ENCODE measurements around the gene PARP14.

DNA sequence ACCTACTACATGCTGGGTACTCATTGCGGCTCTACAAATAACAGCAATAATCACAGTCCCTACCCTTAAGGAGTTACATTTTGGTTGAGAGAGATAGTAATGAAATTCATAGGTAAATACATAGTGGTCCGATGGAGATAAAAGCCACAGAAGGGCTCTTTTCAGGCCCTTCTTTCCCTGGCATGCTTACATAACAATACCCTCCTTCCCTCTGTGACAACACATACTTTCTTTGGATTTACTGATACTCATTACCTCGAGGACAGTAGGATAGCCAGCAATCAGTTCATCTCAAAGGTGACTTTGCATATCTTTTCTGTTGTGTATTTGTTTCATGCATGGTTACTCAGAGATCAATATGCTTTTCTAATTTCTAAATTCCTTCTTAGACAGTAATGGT is 58.5 kb downstream of the PARP14 start:
- TF ChIP-seq, protein P1, sequence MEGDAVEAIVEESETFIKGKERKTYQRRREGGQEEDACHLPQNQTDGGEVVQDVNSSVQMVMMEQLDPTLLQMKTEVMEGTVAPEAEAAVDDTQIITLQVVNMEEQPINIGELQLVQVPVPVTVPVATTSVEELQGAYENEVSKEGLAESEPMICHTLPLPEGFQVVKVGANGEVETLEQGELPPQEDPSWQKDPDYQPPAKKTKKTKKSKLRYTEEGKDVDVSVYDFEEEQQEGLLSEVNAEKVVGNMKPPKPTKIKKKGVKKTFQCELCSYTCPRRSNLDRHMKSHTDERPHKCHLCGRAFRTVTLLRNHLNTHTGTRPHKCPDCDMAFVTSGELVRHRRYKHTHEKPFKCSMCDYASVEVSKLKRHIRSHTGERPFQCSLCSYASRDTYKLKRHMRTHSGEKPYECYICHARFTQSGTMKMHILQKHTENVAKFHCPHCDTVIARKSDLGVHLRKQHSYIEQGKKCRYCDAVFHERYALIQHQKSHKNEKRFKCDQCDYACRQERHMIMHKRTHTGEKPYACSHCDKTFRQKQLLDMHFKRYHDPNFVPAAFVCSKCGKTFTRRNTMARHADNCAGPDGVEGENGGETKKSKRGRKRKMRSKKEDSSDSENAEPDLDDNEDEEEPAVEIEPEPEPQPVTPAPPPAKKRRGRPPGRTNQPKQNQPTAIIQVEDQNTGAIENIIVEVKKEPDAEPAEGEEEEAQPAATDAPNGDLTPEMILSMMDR (IDR thresholded peaks at IDR 0.05), result no peak
- TF ChIP-seq POLR2A (IDR thresholded peaks at IDR 0.05), result no peak

Measured in breast epithelium (tissue), 3 donors.